H9 (cell line): ENCODE data around the gene POU2F1. TPM values are rescaled to one million over a fixed set of nuclear protein-coding genes. Genes with fewer than 3 reads are reported as not detected.

Experiments
- DNase-seq: peaks from one replicate; pipeline ENCODE4 v3.0.0-alpha.2; 2017
- H2AFZ ChIP-seq: one replicate; pipeline ENCODE4 v1.6.1; 2013; ENCODE audit warnings: mild to moderate bottlenecking, low read length, control low read depth, moderate library complexity
- H2AK5ac ChIP-seq: 2 replicates; pipeline ENCODE4 v1.6.1; 2013; ENCODE audit warnings: low read length, control low read depth, mixed read lengths; ENCODE audit not compliant: insufficient read length
- H2BK120ac ChIP-seq: one replicate; pipeline ENCODE4 v1.6.1; 2013; ENCODE audit warnings: low read depth, mild to moderate bottlenecking, low read length, control low read depth, inconsistent platforms; ENCODE audit not compliant: poor library complexity, severe bottlenecking
- H2BK12ac ChIP-seq: 2 replicates; pipeline ENCODE4 v1.6.1; 2013; ENCODE audit warnings: low read length, control low read depth, mixed read lengths, low read depth; ENCODE audit not compliant: insufficient read length
- H2BK15ac ChIP-seq: 2 replicates; pipeline ENCODE4 v1.6.1; 2013; ENCODE audit warnings: low read depth, low read length, control low read depth
- H2BK20ac ChIP-seq: one replicate; pipeline ENCODE4 v1.6.1; 2013; ENCODE audit warnings: low read depth, mild to moderate bottlenecking, low read length, control low read depth, inconsistent platforms; ENCODE audit not compliant: poor library complexity, severe bottlenecking
- H2BK5ac ChIP-seq: 2 replicates; pipeline ENCODE4 v1.6.1; 2013; ENCODE audit warnings: low read length, control low read depth, mixed read lengths; ENCODE audit not compliant: insufficient read length
- H3K14ac ChIP-seq: 2 replicates; pipeline ENCODE4 v1.6.1; 2013; ENCODE audit warnings: low read length, control low read depth; ENCODE audit not compliant: insufficient read depth
- H3K18ac ChIP-seq: 2 replicates; pipeline ENCODE4 v1.6.1; 2013; ENCODE audit warnings: low read depth, mild to moderate bottlenecking, mixed read lengths, low read length, control low read depth; ENCODE audit not compliant: insufficient read length
- H3K23ac ChIP-seq: 2 replicates; pipeline ENCODE4 v1.6.1; 2013; ENCODE audit warnings: low read length, control low read depth, mixed read lengths, low read depth; ENCODE audit not compliant: insufficient read length
- H3K23me2 ChIP-seq: 2 replicates; pipeline ENCODE4 v1.6.1; 2013; ENCODE audit warnings: low read depth, mild to moderate bottlenecking, mixed read lengths, low read length, control low read depth; ENCODE audit not compliant: insufficient read length, poor library complexity, severe bottlenecking
- H3K27ac ChIP-seq: 2 replicates; pipeline ENCODE4 v1.5.1; 2013; ENCODE audit warnings: low read length, control low read depth, mixed read lengths, low read depth; ENCODE audit not compliant: insufficient read length
- H3K27me3 ChIP-seq: 2 replicates; pipeline ENCODE4 v1.6.1; 2013; ENCODE audit warnings: low read length, control low read depth, inconsistent platforms; ENCODE audit not compliant: insufficient read depth
- H3K4ac ChIP-seq: 2 replicates; pipeline ENCODE4 v1.6.1; 2013; ENCODE audit warnings: low read depth, mild to moderate bottlenecking, control low read depth, inconsistent platforms, low read length, moderate library complexity
- H3K4me1 ChIP-seq: 2 replicates; pipeline ENCODE4 v1.6.1; 2013; ENCODE audit warnings: low read length, control low read depth, inconsistent platforms; ENCODE audit not compliant: insufficient read depth
- H3K4me2 ChIP-seq: 2 replicates; pipeline ENCODE4 v1.6.1; 2013; ENCODE audit warnings: low read length, control low read depth, mixed read lengths; ENCODE audit not compliant: insufficient read length, insufficient read depth
- H3K56ac ChIP-seq: 2 replicates; pipeline ENCODE4 v1.6.1; 2013; ENCODE audit warnings: low read depth, mild to moderate bottlenecking, mixed read lengths, low read length, control low read depth; ENCODE audit not compliant: insufficient read length
- H3K79me1 ChIP-seq: 2 replicates; pipeline ENCODE4 v1.6.1; 2013; ENCODE audit warnings: low read depth, mild to moderate bottlenecking, moderate library complexity, low read length, control low read depth, inconsistent platforms; ENCODE audit not compliant: insufficient read depth, poor library complexity, severe bottlenecking
- H3K79me2 ChIP-seq: 2 replicates; pipeline ENCODE4 v1.6.1; 2013; ENCODE audit warnings: low read length, control low read depth, inconsistent platforms; ENCODE audit not compliant: insufficient read depth
- H3K9ac ChIP-seq: 2 replicates; pipeline ENCODE4 v1.6.1; 2013; ENCODE audit warnings: low read length, control low read depth, mixed read lengths; ENCODE audit not compliant: insufficient read length; ENCODE audit errors: extremely low read depth
- H3K9me3 ChIP-seq: one replicate; pipeline ENCODE4 v1.6.1; 2013; ENCODE audit warnings: low read depth, low read length, inconsistent platforms; ENCODE audit not compliant: control insufficient read depth
- H3T11ph ChIP-seq: one replicate; pipeline ENCODE4 v1.6.1; 2013; ENCODE audit warnings: mild to moderate bottlenecking, low read length, control low read depth, inconsistent platforms
- H4K20me1 ChIP-seq: one replicate; pipeline ENCODE4 v1.6.1; 2013; ENCODE audit not compliant: control insufficient read depth, insufficient read length, insufficient read depth
- H4K5ac ChIP-seq: 2 replicates; pipeline ENCODE4 v1.6.1; 2013; ENCODE audit warnings: low read depth, mild to moderate bottlenecking, mixed read lengths, low read length, control low read depth; ENCODE audit not compliant: insufficient read length
- H4K8ac ChIP-seq: replicated peaks from 2 replicates; pipeline ENCODE4 v1.6.1; 2013; ENCODE audit warnings: low read length, control low read depth, mixed read lengths, low read depth; ENCODE audit not compliant: insufficient read length
- H4K91ac ChIP-seq: 2 replicates; pipeline ENCODE4 v1.6.1; 2013; ENCODE audit warnings: low read depth, mild to moderate bottlenecking, moderate library complexity, mixed read lengths, low read length, control low read depth; ENCODE audit not compliant: insufficient read length
- H3K27ac Mint-ChIP-seq, 3 experiments: 2 replicates in 2 of 3; 3 replicates in 1 of 3; pipeline ENCODE4 v1.8.0; 2020 to 2021; ENCODE audit warnings: mixed read lengths in 3 of 3, mild to moderate bottlenecking in 1 of 3, moderate library complexity in 1 of 3
- H3K27me3 Mint-ChIP-seq: 2 replicates; pipeline ENCODE4 v1.8.0; 2021; ENCODE audit warnings: low read depth, mild to moderate bottlenecking, moderate library complexity, mixed read lengths
- H3K36me3 Mint-ChIP-seq, 3 experiments: 2 replicates in 2 of 3; 3 replicates in 1 of 3; pipeline ENCODE4 v1.8.0; 2020 to 2021; ENCODE audit warnings: low read depth in 3 of 3, mixed read lengths in 3 of 3; ENCODE audit not compliant: insufficient read depth in 1 of 3
- H3K4me1 Mint-ChIP-seq, 2 experiments: 2 replicates each; pipeline ENCODE4 v1.8.0; 2020; ENCODE audit warnings: mixed read lengths in 2 of 2
- H3K4me3 Mint-ChIP-seq, 2 experiments: 2 replicates in 1 of 2; 3 replicates in 1 of 2; pipeline ENCODE4 v1.8.0; 2020 to 2021; ENCODE audit warnings: mild to moderate bottlenecking in 2 of 2, mixed read lengths in 2 of 2, moderate library complexity in 1 of 2
- H3K9me3 Mint-ChIP-seq, 2 experiments: 2 replicates in 1 of 2; 3 replicates in 1 of 2; pipeline ENCODE4 v1.8.0; 2020; ENCODE audit warnings: mild to moderate bottlenecking in 2 of 2, mixed read lengths in 2 of 2, moderate library complexity in 1 of 2
- CTCF ChIP-seq: fragments of 200-600 bp; sonication (generic); conservative IDR thresholded peaks from 3 replicates; pipeline ENCODE4 v1.8.0; 2021; ENCODE audit warnings: antibody characterized with exemption, mild to moderate bottlenecking
- WGBS: extraction: QIAGEN DNeasy Blood & Tissue Kit; methylation state at CpG from one replicate; pipeline ENCODE4 v1.1.7; 2013; ENCODE audit warnings: missing lambda C conversion rate, low lambda C conversion rate, mixed read lengths; ENCODE audit not compliant: insufficient read length; ENCODE audit errors: extremely low coverage; 5-methylcytosine and 5-hydroxymethylcytosine counted together
- total RNA-seq: library from RNA; stranded (reverse); gene quantifications from 2 replicates; pipeline ENCODE4 v1.2.1, GENCODE V29; 2021

POU2F1 gene
- total RNA-seq, 1 experiment from 2014 or later, result 62.5 TPM

- Histone ChIP-seq H3K14ac (no peak overlapping the region), H3K4me1 (peaks cover 2% of the 10 kb centered on the region; the same call in 1 of the 2 replicates), H2BK120ac (no peak overlapping the region), H3K18ac (no peak overlapping the region), H3T11ph (no peak overlapping the region), H3K9ac (no peak overlapping the region), H2BK5ac (no peak overlapping the region), H4K5ac (no peak overlapping the region), H3K79me2 (peaks cover 27% of the 10 kb centered on the region), H2AK5ac (no peak overlapping the region), H3K23ac (no peak overlapping the region), H3K23me2 (no peaks in the 10 kb centered on the region), H4K20me1 (no peaks in the 10 kb centered on the region), H3K79me1 (peaks cover 8% of the 10 kb centered on the region), H3K4ac (no peak overlapping the region), H2BK12ac (no peak overlapping the region), H3K27me3 (no peaks in the 10 kb centered on the region), H2BK15ac (no peak overlapping the region), H3K56ac (no peak overlapping the region), H4K8ac (no peak overlapping the region), H3K9me3 (no peaks in the 10 kb centered on the region), H2AFZ (no peak overlapping the region), H3K27ac (no peak overlapping the region), H2BK20ac (no peak overlapping the region), H4K91ac (no peak overlapping the region), H3K4me2 (no peak overlapping the region)
- no CpG with 5 or more reads among the region's 8 CpGs for WGBS
- no peak for TF ChIP-seq CTCF
- H3K27ac Mint-ChIP-seq, result no peak overlapping the region
- no peak for DNase-seq
- H3K9me3 Mint-ChIP-seq, result no peaks in the 10 kb centered on the region
- peaks cover 3 to 4% of the 10 kb centered on the region in 2 experiments for H3K4me1 Mint-ChIP-seq
- H3K4me3 Mint-ChIP-seq, result no peak overlapping the region
- peaks cover 0 to 5% (median 5%) of the 10 kb centered on the region in 3 experiments; a peak in 3 of 7 replicates for H3K36me3 Mint-ChIP-seq
- no peaks in the 10 kb centered on the region for H3K27me3 Mint-ChIP-seq
Measured at GRCh38 chr1:167263344-167263743, 42.7 kb downstream of the POU2F1 start.
